OCI-LY1 (cell line): ENCODE data around the gene LYVE1.

Experiments used
- EZH2 ChIP-seq: fragments of 200-600 bp; sonication (generic), shearing (Covaris generic); IDR thresholded peaks from 2 replicates; pipeline ENCODE4 v1.8.0; 2017; ENCODE audit warnings: borderline replicate concordance, mixed run types, mild to moderate bottlenecking, antibody characterized with exemption, low read length, moderate library complexity, mixed read lengths
- TF ChIP-seq, protein P1 (sequence below): fragments of 200-600 bp; sonication (generic), shearing (Covaris generic); IDR thresholded peaks from 2 replicates; pipeline ENCODE4 v1.5.1; 2017; ENCODE audit warnings: mild to moderate bottlenecking, antibody characterized with exemption, low read length, moderate library complexity, mixed read lengths

GRCh38 chr11:10591741-10592140, 23.3 kb upstream of the LYVE1 start:
- TF ChIP-seq, protein P1, sequence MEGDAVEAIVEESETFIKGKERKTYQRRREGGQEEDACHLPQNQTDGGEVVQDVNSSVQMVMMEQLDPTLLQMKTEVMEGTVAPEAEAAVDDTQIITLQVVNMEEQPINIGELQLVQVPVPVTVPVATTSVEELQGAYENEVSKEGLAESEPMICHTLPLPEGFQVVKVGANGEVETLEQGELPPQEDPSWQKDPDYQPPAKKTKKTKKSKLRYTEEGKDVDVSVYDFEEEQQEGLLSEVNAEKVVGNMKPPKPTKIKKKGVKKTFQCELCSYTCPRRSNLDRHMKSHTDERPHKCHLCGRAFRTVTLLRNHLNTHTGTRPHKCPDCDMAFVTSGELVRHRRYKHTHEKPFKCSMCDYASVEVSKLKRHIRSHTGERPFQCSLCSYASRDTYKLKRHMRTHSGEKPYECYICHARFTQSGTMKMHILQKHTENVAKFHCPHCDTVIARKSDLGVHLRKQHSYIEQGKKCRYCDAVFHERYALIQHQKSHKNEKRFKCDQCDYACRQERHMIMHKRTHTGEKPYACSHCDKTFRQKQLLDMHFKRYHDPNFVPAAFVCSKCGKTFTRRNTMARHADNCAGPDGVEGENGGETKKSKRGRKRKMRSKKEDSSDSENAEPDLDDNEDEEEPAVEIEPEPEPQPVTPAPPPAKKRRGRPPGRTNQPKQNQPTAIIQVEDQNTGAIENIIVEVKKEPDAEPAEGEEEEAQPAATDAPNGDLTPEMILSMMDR = no peak
- TF ChIP-seq EZH2 = no peak
